PC-3 (cell line): ENCODE data around the gene GRK6. TPM values are rescaled to one million over a fixed set of nuclear protein-coding genes. Genes with fewer than 3 reads are reported as not detected.

Experiments used
- ATAC-seq: fragments of 200-7000 bp; cut with Tn5 transposase; 2 replicates; pipeline ENCODE4 v1.9.1; 2020; ENCODE audit warnings: mild to moderate bottlenecking, moderate library complexity
- BruUV-seq: library from RNA; stranded (reverse); fragments of 400-500 nt; replicated peaks from 2 replicates; lab custom pipeline; 2021; lab: Mats Ljungman, UMichigan
- CTCF ChIA-PET: fragments of 300-600 bp; sonication (Branson Sonifier 250); formaldehyde crosslinking; loops from one replicate; lab custom pipeline; 2022; ENCODE audit warnings: antibody characterized with exemption; lab: Charles Lee
- POLR2A ChIA-PET: fragments of 300-600 bp; sonication (Branson Sonifier 250); formaldehyde crosslinking; loops from one replicate; lab custom pipeline; 2022; ENCODE audit warnings: antibody characterized with exemption; ENCODE audit not compliant: unreplicated experiment; lab: Charles Lee
- DNase-seq: peaks from one replicate; pipeline ENCODE4 v3.0.0-alpha.2; 2015
- H2AFZ ChIP-seq: fragments of 300-600 bp; sonication (generic); 2 replicates; pipeline ENCODE4 v1.6.0; 2016; ENCODE audit warnings: antibody characterized with exemption, low read length
- H3F3A ChIP-seq: fragments of 300-600 bp; sonication (generic); one replicate; pipeline ENCODE4 v1.6.0; 2017; ENCODE audit warnings: antibody characterized with exemption, low read length, control low read depth, mild to moderate bottlenecking; ENCODE audit not compliant: unreplicated experiment
- H3K27ac ChIP-seq: fragments of 300-600 bp; sonication (generic); 2 replicates; pipeline ENCODE4 v1.5.1; 2016; ENCODE audit warnings: mild to moderate bottlenecking, low read length
- H3K27me3 ChIP-seq: fragments of 300-600 bp; sonication (generic); 2 replicates; pipeline ENCODE4 v1.6.1; 2016; ENCODE audit warnings: low read length, mixed read lengths
- H3K36me3 ChIP-seq: fragments of 300-600 bp; sonication (generic); 2 replicates; pipeline ENCODE4 v1.6.1; 2016; ENCODE audit warnings: low read depth, mixed run types, low read length, mixed read lengths
- H3K4me1 ChIP-seq: fragments of 300-600 bp; sonication (generic); 2 replicates; pipeline ENCODE4 v1.5.1; 2016; ENCODE audit warnings: low read length; ENCODE audit not compliant: insufficient read depth
- H3K4me2 ChIP-seq: fragments of 300-600 bp; sonication (generic); 2 replicates; pipeline ENCODE4 v1.6.0; 2016; ENCODE audit warnings: low read length
- H3K4me3 ChIP-seq: fragments of 300-600 bp; sonication (generic); 2 replicates; pipeline ENCODE4 v1.5.1; 2016; ENCODE audit warnings: mild to moderate bottlenecking, low read length, mixed read lengths
- H3K79me2 ChIP-seq: fragments of 300-600 bp; sonication (generic); 2 replicates; pipeline ENCODE4 v1.6.1; 2017; ENCODE audit warnings: low read length, mixed read lengths
- H3K9ac ChIP-seq: fragments of 300-600 bp; sonication (generic); 2 replicates; pipeline ENCODE4 v1.6.0; 2016; ENCODE audit warnings: mild to moderate bottlenecking, low read length
- H3K9me2 ChIP-seq: fragments of 300-600 bp; sonication (generic); replicated peaks from 2 replicates; pipeline ENCODE4 v1.6.1; 2016; ENCODE audit warnings: mixed run types, low read length, mixed read lengths
- H3K9me3 ChIP-seq: fragments of 300-600 bp; sonication (generic); 2 replicates; pipeline ENCODE4 v1.6.1; 2016; ENCODE audit warnings: low read length, mixed read lengths
- H4K20me1 ChIP-seq: fragments of 300-600 bp; sonication (generic); 2 replicates; pipeline ENCODE4 v1.6.1; 2016; ENCODE audit warnings: low read length, mixed read lengths
- CTCF ChIP-seq: fragments of 300-600 bp; sonication (generic); conservative IDR thresholded peaks from 2 replicates; pipeline ENCODE4 v1.5.1; 2017; ENCODE audit warnings: antibody characterized with exemption, low read depth, mild to moderate bottlenecking, low read length
- EZH2 ChIP-seq: fragments of 300-600 bp; sonication (generic); IDR thresholded peaks from one replicate; pipeline ENCODE4 v1.6.1; 2017; ENCODE audit warnings: antibody characterized with exemption, mild to moderate bottlenecking, low read length; ENCODE audit not compliant: unreplicated experiment
- EZH2phosphoT487 ChIP-seq: fragments of 300-600 bp; sonication (generic); IDR thresholded peaks from 2 replicates; pipeline ENCODE4 v1.6.1; 2018; ENCODE audit warnings: mild to moderate bottlenecking, antibody characterized with exemption, low read length, borderline replicate concordance
- intact Hi-C: fragments of 100-400 bp; cut with micrococcal nuclease; formaldehyde crosslinking; loops from 2 replicates; pipeline ENCODE4 v1.9.0; 2023
- total RNA-seq: library from RNA; depleted of rRNA; stranded (reverse); fragments of >200 nt; gene quantifications from 2 replicates; pipeline ENCODE4 v1.2.3, GENCODE V29; 2014

GRK6 gene
- total RNA-seq, 1 experiment from 2014 or later = 69.9 TPM

GRCh38 chr5:177474846-177475562, 48.5 kb downstream of the GRK6 start:
- Histone ChIP-seq H3K79me2 (peaks cover 27% of the 10 kb centered on the region), H3K36me3 (no peaks in the 10 kb centered on the region), H3K4me3 (no peak overlapping the region), H2AFZ (no peak overlapping the region), H4K20me1 (peaks cover 21% of the 10 kb centered on the region; the same call in 1 of the 2 replicates), H3K9ac (no peak overlapping the region), H3F3A (no peaks in the 10 kb centered on the region), H3K27me3 (no peaks in the 10 kb centered on the region), H3K9me3 (no peaks in the 10 kb centered on the region), H3K4me2 (no peak overlapping the region), H3K27ac (no peak overlapping the region), H3K9me2 (no peaks in the 10 kb centered on the region), H3K4me1 (peaks cover 21% of the 10 kb centered on the region)
- DNase-seq = no peak
- BruUV-seq = no TSS peak
- no peak for TF ChIP-seq EZH2
- TF ChIP-seq EZH2phosphoT487 = no peak
- ChIA-PET POLR2A (no interaction called here), CTCF (no interaction called here)
- ATAC-seq = no peak
- intact Hi-C loops = no loop called here

GRCh38 chr5:177475563-177476427, 49.3 kb downstream of the GRK6 start:
- Histone ChIP-seq H3F3A (no peaks in the 10 kb centered on the region), H3K9me3 (no peaks in the 10 kb centered on the region), H3K4me2 (no peak overlapping the region), H4K20me1 (peaks cover 13% of the 10 kb centered on the region; the same call in 1 of the 2 replicates), H3K79me2 (peaks cover 20% of the 10 kb centered on the region), H3K27ac (no peak overlapping the region), H3K4me1 (peaks cover 18% of the 10 kb centered on the region), H3K27me3 (no peaks in the 10 kb centered on the region), H3K36me3 (no peaks in the 10 kb centered on the region), H3K9ac (no peak overlapping the region), H2AFZ (no peak overlapping the region), H3K9me2 (no peaks in the 10 kb centered on the region), H3K4me3 (no peak overlapping the region)
- POLR2A ChIA-PET = no interaction called here
- CTCF ChIA-PET = no interaction called here
- ATAC-seq (no peak), DNase-seq (no peak)
- no TSS peak for BruUV-seq
- intact Hi-C loops = no loop called here
- TF ChIP-seq EZH2 (no peak), EZH2phosphoT487 (no peak), CTCF (no peak)

- TF ChIP-seq CTCF = no peak
- TF ChIP-seq EZH2phosphoT487 = no peak
- no peak for TF ChIP-seq EZH2
- CTCF ChIA-PET = interaction anchor here (0.7 kb wide), 1 partner anchor 72 kb away, joined by 3 read pairs; no protein-coding TSS in a partner anchor
- no peak overlapping the region for H3K27ac ChIP-seq
- ATAC-seq = no peak
- BruUV-seq = no TSS peak
- H3K4me2 ChIP-seq = no peak overlapping the region
- H3K9me2 ChIP-seq = no peaks in the 10 kb centered on the region
- no peaks in the 10 kb centered on the region for H3K9me3 ChIP-seq
- H4K20me1 ChIP-seq = 0 out of 2 replicates have a peak, but pooled peaks cover 6% of the 10 kb centered on the region
- no peak overlapping the region for H3K9ac ChIP-seq
- intact Hi-C loops = no loop called here
- POLR2A ChIA-PET = no interaction called here
- no peak overlapping the region for H2AFZ ChIP-seq
- H3K27me3 ChIP-seq = no peaks in the 10 kb centered on the region
- H3K79me2 ChIP-seq = peaks cover 11% of the 10 kb centered on the region
- peaks cover 9% of the 10 kb centered on the region for H3K4me1 ChIP-seq
- H3K36me3 ChIP-seq = no peaks in the 10 kb centered on the region
- H3K4me3 ChIP-seq = no peak overlapping the region
- DNase-seq = no peak
- no peaks in the 10 kb centered on the region for H3F3A ChIP-seq
Measured at GRCh38 chr5:177476531-177477233, 50.2 kb downstream of the GRK6 start.
